Bronchial epithelial cell (primary cell): ENCODE data around the gene CHI3L2. TPM values are rescaled to one million over a fixed set of nuclear protein-coding genes. Genes with fewer than 3 reads are reported as not detected.

Experiments used
- DNase-seq: peaks from one replicate; pipeline ENCODE4 v3.0.0-alpha.2; 2010; ENCODE audit warnings: low read depth
- FAIRE-seq: peaks from 2 replicates; lab custom pipeline; 2011; peaks lifted over from hg19 to GRCh38; lab: Jason Lieb, UNC
- H3K27me3 ChIP-seq: 2 replicates; pipeline ENCODE4 v1.5.1; 2011; ENCODE audit warnings: low read length; ENCODE audit not compliant: control insufficient read depth, insufficient read depth
- H3K36me3 ChIP-seq: 2 replicates; pipeline ENCODE4 v1.5.1; 2011; ENCODE audit warnings: low read length; ENCODE audit not compliant: control insufficient read depth, insufficient read depth
- H3K4me3 ChIP-seq: 2 replicates; pipeline ENCODE4 v1.5.1; 2011; ENCODE audit warnings: mild to moderate bottlenecking, low read depth, low read length, control low read depth
- total RNA-seq: library from RNA; depleted of rRNA; stranded (reverse); fragments of >200 nt; gene quantifications from 2 replicates; pipeline ENCODE4 v1.2.1, GENCODE V29; 2014
- TF ChIP-seq, protein P1 (sequence below): IDR thresholded peaks from 2 replicates; pipeline ENCODE4 v1.5.1; 2011; ENCODE audit warnings: mild to moderate bottlenecking, moderate library complexity, low read length, control low read depth, inconsistent platforms; ENCODE audit not compliant: insufficient read depth, severe bottlenecking

CHI3L2 gene
- total RNA-seq, 1 donor from 2014 or later, result not detected

DNA sequence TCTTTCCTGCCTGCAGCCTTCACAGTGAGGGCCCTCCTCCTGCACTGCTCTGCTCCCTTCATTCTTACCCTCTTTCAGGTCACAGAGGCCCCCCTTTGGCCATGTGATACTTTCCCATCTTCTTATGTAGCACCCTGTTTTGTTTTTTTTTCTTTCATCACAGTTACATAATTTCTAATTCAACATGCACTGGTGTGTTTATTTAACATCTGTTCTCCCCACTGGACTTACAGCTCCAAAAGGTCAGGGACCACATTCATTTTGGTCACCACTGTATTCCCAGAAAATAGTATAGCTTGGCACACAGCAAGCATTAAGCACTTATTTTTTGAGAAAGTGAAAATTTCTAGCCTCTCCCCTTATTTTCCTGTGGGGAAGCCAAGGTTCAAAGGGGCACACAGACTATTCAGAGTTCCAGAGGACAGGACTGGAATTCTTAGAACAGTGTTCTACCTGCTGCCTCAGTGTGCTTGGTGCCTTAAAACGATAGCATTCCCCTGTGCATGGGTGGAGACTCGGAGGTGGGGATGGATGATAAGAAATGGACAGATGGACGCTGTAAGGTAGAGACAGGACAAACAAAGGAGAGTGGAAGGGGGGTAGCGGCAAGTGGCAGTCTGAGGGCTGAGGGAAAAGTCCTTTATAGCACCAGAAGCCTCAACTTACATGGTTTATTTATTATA, 32.4 kb upstream of the CHI3L2 start:
- DNase-seq, result no peak
- H3K36me3 ChIP-seq, result peaks cover 33% of the 10 kb centered on the region
- no peaks in the 10 kb centered on the region for H3K27me3 ChIP-seq
- TF ChIP-seq, protein P1, sequence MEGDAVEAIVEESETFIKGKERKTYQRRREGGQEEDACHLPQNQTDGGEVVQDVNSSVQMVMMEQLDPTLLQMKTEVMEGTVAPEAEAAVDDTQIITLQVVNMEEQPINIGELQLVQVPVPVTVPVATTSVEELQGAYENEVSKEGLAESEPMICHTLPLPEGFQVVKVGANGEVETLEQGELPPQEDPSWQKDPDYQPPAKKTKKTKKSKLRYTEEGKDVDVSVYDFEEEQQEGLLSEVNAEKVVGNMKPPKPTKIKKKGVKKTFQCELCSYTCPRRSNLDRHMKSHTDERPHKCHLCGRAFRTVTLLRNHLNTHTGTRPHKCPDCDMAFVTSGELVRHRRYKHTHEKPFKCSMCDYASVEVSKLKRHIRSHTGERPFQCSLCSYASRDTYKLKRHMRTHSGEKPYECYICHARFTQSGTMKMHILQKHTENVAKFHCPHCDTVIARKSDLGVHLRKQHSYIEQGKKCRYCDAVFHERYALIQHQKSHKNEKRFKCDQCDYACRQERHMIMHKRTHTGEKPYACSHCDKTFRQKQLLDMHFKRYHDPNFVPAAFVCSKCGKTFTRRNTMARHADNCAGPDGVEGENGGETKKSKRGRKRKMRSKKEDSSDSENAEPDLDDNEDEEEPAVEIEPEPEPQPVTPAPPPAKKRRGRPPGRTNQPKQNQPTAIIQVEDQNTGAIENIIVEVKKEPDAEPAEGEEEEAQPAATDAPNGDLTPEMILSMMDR, result no peak
- FAIRE-seq, result no peak
- H3K4me3 ChIP-seq, result no peak overlapping the region

DNA sequence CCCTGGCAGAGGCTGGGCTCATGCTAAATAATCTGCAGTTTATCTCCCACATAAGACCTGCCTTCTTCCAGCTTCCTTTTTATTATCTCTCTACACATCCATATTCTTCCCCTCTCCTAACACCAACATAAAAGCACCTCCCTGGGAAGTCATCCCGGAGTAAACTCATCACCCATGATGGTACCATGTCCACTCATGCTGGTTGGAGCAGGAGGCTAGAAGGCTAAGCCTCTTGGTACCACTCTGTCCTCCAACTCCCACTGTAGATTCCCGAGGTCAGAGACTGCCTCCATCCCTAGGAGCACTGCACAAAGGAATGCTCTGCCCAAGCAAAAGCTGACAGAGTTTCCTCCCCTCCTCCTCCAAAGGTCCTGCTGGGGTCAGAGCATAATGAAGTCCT, 31.3 kb upstream of the CHI3L2 start:
- DNase-seq (no peak), FAIRE-seq (no peak)
- Histone ChIP-seq H3K27me3 (no peaks in the 10 kb centered on the region), H3K36me3 (peaks cover 33% of the 10 kb centered on the region), H3K4me3 (no peak overlapping the region)
- TF ChIP-seq, protein P1, result no peak

DNA sequence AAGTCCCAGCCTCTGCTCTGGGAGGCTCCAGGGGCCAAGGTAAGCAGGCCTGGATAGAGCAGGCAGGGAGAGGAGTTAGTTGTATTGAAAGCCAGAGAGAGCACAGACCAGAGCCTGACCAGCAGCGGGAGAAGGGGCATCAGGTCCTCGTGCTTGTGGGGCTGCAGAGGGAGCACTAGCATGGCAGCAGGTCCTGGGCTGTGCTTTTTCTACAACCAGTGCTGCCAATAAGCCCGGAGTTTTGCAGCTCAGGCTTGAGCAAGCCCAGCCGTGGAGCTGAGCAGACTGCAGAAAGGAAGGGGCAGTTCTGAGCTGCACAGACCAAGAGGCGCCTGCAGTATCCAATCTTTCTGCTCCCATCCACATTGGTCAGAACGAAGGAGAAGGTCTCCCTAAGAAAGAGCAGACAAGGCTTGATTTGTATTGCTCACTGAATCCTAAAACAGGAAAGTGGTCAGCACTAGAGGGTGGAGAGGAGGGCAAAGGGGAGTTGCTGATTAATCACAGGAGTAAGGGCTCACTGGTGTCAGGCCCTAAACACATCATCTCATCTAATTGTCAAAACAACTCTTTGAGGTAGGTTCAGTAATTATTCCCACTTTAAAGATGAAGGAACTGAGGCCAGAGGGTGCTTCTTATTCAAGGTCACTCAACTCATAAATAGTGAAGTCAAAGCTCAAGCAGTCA, 29.8 kb upstream of the CHI3L2 start:
- no peaks in the 10 kb centered on the region for H3K27me3 ChIP-seq
- FAIRE-seq (no peak), DNase-seq (no peak)
- no peak overlapping the region for H3K4me3 ChIP-seq
- H3K36me3 ChIP-seq, result peaks cover 29% of the 10 kb centered on the region
- TF ChIP-seq, protein P1, result peak; percentile 22

DNA sequence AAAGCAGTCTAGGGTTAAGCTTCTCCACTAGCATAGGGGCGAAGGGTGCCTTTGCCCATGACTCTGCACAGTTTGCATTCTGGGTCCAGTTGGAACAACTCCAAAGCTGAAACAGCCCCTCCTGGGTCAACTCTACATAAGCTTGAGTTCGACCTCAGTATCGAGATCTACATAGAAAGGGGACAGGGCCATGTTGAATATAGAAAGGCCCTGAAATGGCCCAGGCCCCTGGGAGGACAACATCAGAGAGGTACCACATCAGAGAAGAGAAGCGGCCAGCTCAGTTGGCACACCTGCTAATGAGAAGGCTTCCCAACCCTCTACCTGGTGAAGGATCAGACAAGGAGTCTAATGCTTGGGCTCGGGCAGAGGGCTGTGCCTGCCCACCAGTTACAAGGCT, 28.7 kb upstream of the CHI3L2 start:
- Histone ChIP-seq H3K27me3 (no peaks in the 10 kb centered on the region), H3K4me3 (no peak overlapping the region), H3K36me3 (peaks cover 29% of the 10 kb centered on the region)
- TF ChIP-seq, protein P1, result no peak
- DNase-seq, result no peak
- FAIRE-seq, result no peak

DNA sequence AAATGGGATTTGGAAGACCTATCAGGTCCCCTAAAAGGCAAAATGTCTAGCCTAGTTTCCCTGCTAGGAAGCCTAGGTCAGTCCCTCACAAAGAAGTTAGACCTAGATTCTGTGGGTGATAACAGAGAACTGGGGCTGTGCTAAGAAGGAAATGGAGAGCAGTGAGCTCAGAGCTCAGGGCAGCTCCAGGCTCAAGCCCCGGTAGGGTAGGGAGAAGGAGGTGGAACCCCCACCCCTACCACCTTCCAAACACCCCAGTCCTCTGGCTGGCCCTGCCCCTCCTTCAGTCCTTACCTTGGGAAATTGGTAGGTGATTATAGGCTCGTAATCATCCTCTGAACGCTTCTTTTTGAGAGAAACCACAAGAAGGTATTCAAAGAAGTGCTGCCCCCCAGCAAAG, 28.2 kb upstream of the CHI3L2 start:
- TF ChIP-seq, protein P1, result no peak
- peaks cover 29% of the 10 kb centered on the region for H3K36me3 ChIP-seq
- H3K4me3 ChIP-seq, result no peak overlapping the region
- FAIRE-seq, result no peak
- H3K27me3 ChIP-seq, result no peaks in the 10 kb centered on the region
- no peak for DNase-seq
